GM12892 (cell line): ENCODE data around the gene PNPLA2.
A peak's percentile ranks its signal among the peaks of the same experiment; 100 is the strongest.

Experiments
- DNase-seq: peaks from one replicate; pipeline ENCODE4 v3.0.0; 2011; ENCODE audit not compliant: insufficient read length
- FAIRE-seq: peaks from 2 replicates; lab custom pipeline; 2011; peaks lifted over from hg19 to GRCh38; lab: Jason Lieb, UNC
- POLR2A ChIP-seq: IDR thresholded peaks from 2 replicates; pipeline ENCODE4 v1.6.1; 2011; ENCODE audit warnings: low read depth, low read length, control low read depth
- POLR2AphosphoS5 ChIP-seq: IDR thresholded peaks from 2 replicates; pipeline ENCODE4 v1.6.1; 2011; ENCODE audit warnings: low read depth, low read length, control low read depth
- TAF1 ChIP-seq: IDR thresholded peaks from 2 replicates; pipeline ENCODE4 v1.6.1; 2011; ENCODE audit warnings: low read depth, mild to moderate bottlenecking, control low read depth, low read length, borderline replicate concordance

The PNPLA2 gene

GRCh38 chr11:788009-788640 is 30.6 kb upstream of the PNPLA2 start:
- TF ChIP-seq POLR2AphosphoS5 (no peak), TAF1 (no peak), POLR2A (no peak)
- no peak for FAIRE-seq

DNA sequence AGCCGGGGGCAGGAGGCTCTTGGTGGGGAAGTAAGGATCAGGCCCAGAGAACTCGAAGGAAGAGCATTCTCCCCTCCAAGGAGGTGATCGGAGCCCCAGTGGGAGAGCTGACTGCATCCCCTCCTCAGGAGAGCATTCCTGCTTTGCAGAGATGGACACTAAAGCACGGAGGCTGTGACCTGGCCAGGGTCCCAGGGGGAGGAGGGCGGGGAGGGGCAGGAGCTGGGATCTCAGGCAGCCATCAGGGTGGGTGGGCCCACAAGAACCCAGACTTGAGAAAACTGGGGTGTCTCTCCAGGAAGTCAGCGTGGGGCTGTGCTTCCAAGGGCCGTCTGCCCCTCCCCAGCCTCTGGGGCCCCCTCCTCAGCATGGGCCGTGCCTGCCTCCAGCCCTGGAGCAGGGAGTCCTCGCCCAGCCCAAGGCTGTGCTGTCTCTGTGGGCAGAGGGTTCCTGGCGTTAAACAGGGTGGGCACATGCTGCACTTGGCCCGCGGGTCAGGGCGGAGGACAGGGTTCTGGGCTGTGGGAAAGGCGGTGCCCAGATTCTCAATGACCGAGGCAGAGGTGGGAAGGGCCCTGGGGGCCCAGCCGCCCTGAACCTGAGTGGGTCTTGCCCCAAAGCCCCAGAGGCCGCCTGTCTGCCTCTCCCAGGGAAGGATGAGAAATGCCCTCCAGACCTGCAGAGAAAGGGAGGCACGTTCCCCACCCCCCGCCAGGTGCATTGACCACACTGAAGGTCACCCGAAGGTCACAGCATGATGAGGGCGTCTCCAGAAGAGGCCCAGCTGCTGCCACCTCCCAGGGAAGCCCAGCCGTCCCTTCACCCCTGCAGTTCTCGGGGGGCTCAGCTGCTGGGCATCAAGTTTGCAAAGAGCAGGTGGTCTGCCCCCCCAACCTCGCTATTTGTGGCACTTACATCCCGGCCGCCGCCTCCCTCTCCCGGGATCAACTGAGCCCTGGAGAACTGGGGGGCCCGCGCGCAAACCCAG is 29.5 kb upstream of the PNPLA2 start:
- peak; percentile 50 for FAIRE-seq
- TF ChIP-seq POLR2A, result 0 out of 2 replicates have a peak, but pooled peaks have one; percentile 11
- TF ChIP-seq TAF1, result no peak
- DNase-seq, result no peak

More at GRCh38 chr11:788009-788640, 30.6 kb upstream of the PNPLA2 start:
- DNase-seq, result no peak

- FAIRE-seq (peak; percentile 95), DNase-seq (peak; percentile 82)
- TF ChIP-seq POLR2AphosphoS5 (no peak), TAF1 (no peak), POLR2A (no peak)
Measured at GRCh38 chr11:789943-790342, 28.8 kb upstream of the PNPLA2 start, which contains the start of gene CEND1. TSS of gene CEND1 (minus strand) at chr11:790090. CDS start at chr11:788576, 1,514 bp downstream.

GRCh38 chr11:790721-791564 is 27.8 kb upstream of the PNPLA2 start:
- TF ChIP-seq TAF1, result no peak
- TF ChIP-seq POLR2A, result no peak
- no peak for TF ChIP-seq POLR2AphosphoS5
- no peak for DNase-seq
- FAIRE-seq, result no peak

DNA sequence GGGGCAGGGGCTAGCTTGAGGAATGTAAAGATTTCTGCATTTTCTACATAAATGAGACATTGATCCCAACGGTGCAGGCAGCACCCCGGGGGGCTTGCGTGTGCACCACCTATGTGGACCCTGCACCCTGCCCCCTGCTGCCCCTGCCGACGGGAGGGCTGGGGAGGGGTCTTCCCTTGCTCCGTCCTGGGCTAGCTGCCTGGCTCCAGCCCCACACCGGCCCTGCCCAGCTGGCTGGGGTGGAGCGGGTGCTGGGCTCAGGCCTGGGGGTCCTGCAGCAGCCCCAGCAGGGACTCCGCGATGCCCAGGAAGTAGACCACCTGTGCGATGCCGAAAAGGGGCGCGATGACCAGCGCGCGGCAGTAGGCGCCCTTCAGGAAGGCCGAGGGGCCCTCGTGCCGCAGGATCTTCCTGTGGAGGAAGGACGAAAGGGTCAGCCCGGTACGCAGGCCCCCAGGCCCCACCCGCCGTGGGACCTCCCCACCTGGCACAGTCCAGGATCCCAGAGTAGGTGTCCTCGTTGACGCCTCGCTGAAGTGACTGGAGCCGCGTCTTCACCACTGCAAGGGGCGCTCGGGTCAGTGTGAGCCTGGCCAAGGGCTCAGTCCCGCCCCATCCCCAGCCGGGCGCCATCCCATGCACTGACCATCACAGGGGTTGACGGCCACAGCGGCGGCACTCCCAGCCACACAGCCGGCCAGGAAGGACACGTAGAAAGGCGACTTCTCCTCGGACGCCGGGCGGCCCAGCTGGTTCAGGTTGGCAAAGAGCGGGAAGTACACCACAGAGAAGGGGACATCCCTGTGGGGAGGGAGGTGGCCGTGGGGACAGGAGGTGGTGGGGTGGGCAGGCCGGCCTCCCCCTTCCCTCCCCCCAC is 26.8 kb upstream of the PNPLA2 start:
- no peak for FAIRE-seq

DNA sequence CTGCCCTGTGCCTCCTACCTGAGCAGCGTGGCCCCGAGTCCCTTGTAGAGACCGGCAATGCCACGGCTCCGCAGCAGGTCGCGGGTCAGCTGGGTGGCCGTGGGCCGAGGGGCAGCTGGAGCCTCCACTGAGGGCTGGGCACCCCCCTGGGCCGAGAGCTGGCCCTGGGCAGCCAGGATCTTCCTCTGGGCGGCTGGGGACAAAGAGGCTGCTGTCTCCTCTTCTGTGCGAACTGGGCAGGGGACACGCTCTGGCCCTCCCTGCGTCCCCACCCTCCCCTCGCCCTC is 26.2 kb upstream of the PNPLA2 start:
- no peak for FAIRE-seq
- DNase-seq, result no peak
- no peak for TF ChIP-seq POLR2A

More for the DNA sequence above, 26.8 kb upstream of the PNPLA2 start:
- TF ChIP-seq POLR2AphosphoS5 (no peak), POLR2A (no peak), TAF1 (no peak)
- DNase-seq, result no peak

DNA sequence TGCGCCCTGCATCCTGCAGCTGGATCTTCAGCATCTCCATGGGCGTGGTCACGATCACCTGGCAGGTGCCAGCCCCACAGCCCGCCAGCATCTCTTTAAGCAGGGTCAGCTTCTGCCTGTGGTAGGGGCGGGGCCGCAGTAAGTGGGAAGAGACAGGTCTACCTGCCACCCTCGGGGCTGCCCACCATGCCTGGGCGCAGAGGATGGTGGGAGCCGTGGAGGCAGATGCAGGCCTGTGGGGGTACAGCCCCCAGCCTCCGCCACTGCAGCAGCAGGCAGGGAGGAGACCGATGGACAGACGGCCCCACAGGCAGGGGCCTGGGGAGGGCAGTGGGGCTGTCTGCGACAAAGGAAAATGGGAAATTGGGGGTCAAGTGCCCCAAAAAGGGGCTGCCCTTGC is 25.8 kb upstream of the PNPLA2 start:
- DNase-seq (no peak), FAIRE-seq (no peak)
- TF ChIP-seq POLR2A, result no peak
- no peak for TF ChIP-seq TAF1
- TF ChIP-seq POLR2AphosphoS5, result no peak

DNA sequence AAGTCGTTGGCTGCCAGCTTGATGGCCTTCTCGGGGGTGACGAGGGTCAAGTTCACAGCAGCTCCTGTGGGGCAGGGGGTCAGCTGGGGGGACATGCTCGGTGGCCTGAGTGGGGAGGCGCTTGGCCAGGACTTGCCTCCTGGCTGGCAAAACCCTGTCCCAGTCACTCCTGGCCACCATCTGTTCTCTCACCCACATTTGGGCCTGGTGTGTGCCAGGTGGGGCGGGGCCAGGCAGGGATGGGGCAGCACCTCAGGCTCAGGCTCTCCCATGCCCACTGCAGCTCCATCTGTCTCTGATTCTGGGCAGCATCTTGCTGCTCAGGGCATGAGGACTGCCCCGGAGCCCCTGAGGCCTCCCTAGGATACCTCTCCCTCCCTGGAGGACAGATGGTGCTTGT is 25.2 kb upstream of the PNPLA2 start:
- DNase-seq (no peak), FAIRE-seq (no peak)
- TF ChIP-seq POLR2A, result no peak
- TF ChIP-seq POLR2AphosphoS5, result no peak
- no peak for TF ChIP-seq TAF1

GRCh38 chr11:794013-794765 is 24.5 kb upstream of the PNPLA2 start:
- TF ChIP-seq POLR2A, result no peak
- no peak for TF ChIP-seq TAF1
- no peak for FAIRE-seq
- no peak for DNase-seq
